ENCODE data around the gene LY6G6D.

- TF ChIP-seq CTCF (conservative IDR thresholded peaks at IDR 0.05; ENCODE audit: low read depth, low read length) (peak; percentile 88; the same call in 1 of the 2 replicates), EZH2 (IDR thresholded peaks at IDR 0.05; ENCODE audit: low read length, unreplicated experiment) (no peak), EZH2phosphoT487 (IDR thresholded peaks at IDR 0.05; ENCODE audit: borderline replicate concordance, low read length) (no peak)
Measured at GRCh38 chr6:31729515-31729978, 14.4 kb downstream of the LY6G6D start.

Measured in PC-3 (cell line).